Measurements from ENCODE around the gene HCN3. TPM values are rescaled to one million over a fixed set of nuclear protein-coding genes. Genes with fewer than 3 reads are reported as not detected.

Gene HCN3
- total RNA-seq, 1 experiment from 2014 or later: 5.4 TPM

GRCh38 chr1:155272466-155273342, 4.6 kb upstream of the HCN3 start:
- H3K27ac Mint-ChIP-seq: peak overlapping the region; percentile 94 to 96 (median 96)
- Histone ChIP-seq H4K20me1 (ENCODE audit: control insufficient read depth, insufficient read depth, insufficient read length) (no peaks in the 10 kb centered on the region), H3K4me1 (ENCODE audit: insufficient read depth, low read length) (peaks cover 4% of the 10 kb centered on the region), H2BK120ac (ENCODE audit: low read depth, low read length, poor library complexity, severe bottlenecking) (no peak overlapping the region), H3K27me3 (ENCODE audit: insufficient read depth, low read length) (no peaks in the 10 kb centered on the region), H2AFZ (ENCODE audit: low read length) (no peak overlapping the region), H3K56ac (ENCODE audit: insufficient read length, low read depth, low read length) (no peak overlapping the region), H3K23me2 (ENCODE audit: insufficient read length, low read depth, low read length, poor library complexity, severe bottlenecking) (peaks cover 12% of the 10 kb centered on the region), H3K23ac (ENCODE audit: insufficient read length, low read depth, low read length) (no peak overlapping the region), H2BK20ac (ENCODE audit: low read depth, low read length, poor library complexity, severe bottlenecking) (no peak overlapping the region), H4K8ac (replicated peaks; ENCODE audit: insufficient read length, low read depth, low read length) (no peak overlapping the region), H3K27ac (ENCODE audit: insufficient read length, low read depth, low read length) (peak overlapping the region; percentile 28), H2BK12ac (ENCODE audit: insufficient read length, low read depth, low read length) (no peak overlapping the region), H4K91ac (ENCODE audit: insufficient read length, low read depth, low read length) (no peak overlapping the region), H3K14ac (ENCODE audit: insufficient read depth, low read length) (peak overlapping the region; percentile 74; the same call in 1 of the 2 replicates), H2BK15ac (ENCODE audit: low read depth, low read length) (no peak overlapping the region), H3K18ac (ENCODE audit: insufficient read length, low read depth, low read length) (peak overlapping the region; percentile 85), H2AK5ac (ENCODE audit: insufficient read length, low read length) (no peak overlapping the region), H3K9ac (ENCODE audit: extremely low read depth, insufficient read length, low read length) (peak overlapping the region; percentile 79), H3T11ph (ENCODE audit: low read length) (no peak overlapping the region), H3K79me2 (ENCODE audit: insufficient read depth, low read length) (peaks cover 11% of the 10 kb centered on the region), H3K4ac (ENCODE audit: low read depth, low read length) (no peak overlapping the region), H3K9me3 (ENCODE audit: control insufficient read depth, low read depth, low read length) (no peaks in the 10 kb centered on the region), H4K5ac (ENCODE audit: insufficient read length, low read depth, low read length) (no peak overlapping the region), H2BK5ac (ENCODE audit: insufficient read length, low read length) (no peak overlapping the region), H3K79me1 (ENCODE audit: insufficient read depth, low read depth, low read length, poor library complexity, severe bottlenecking) (peaks cover 4% of the 10 kb centered on the region), H3K4me2 (ENCODE audit: insufficient read depth, insufficient read length, low read length) (peak overlapping the region; percentile 85)
- H3K9me3 Mint-ChIP-seq: 0 out of 5 replicates have a peak, but pooled peaks cover 0 to 3% of the 10 kb centered on the region in 2 experiments
- DNase-seq: no peak
- H3K36me3 Mint-ChIP-seq (ENCODE audit: insufficient read depth in 1 of 3, low read depth in 3 of 3): peaks cover 40 to 52% (median 47%) of the 10 kb centered on the region in 3 experiments; a peak in 6 of 7 replicates
- no CpG with 5 or more reads among the region's 44 CpGs for WGBS (ENCODE audit: extremely low coverage, insufficient read length, low lambda C conversion rate)
- peaks cover 16 to 28% of the 10 kb centered on the region in 2 experiments for H3K4me1 Mint-ChIP-seq
- peak overlapping the region; percentile 89 to 96 for H3K4me3 Mint-ChIP-seq
- peaks cover 4% of the 10 kb centered on the region; the same call in 1 of the 2 replicates for H3K27me3 Mint-ChIP-seq (ENCODE audit: low read depth)
- TF ChIP-seq CTCF (conservative IDR thresholded peaks at IDR 0.05): no peak

Data from H9 (cell line).